Cardiac muscle cell (in vitro differentiated cells and primary cell): ENCODE measurements around the gene PNKD. TPM values are rescaled to one million over a fixed set of nuclear protein-coding genes. Genes with fewer than 3 reads are reported as not detected.
A peak's percentile ranks its signal among the peaks of the same experiment; 100 is the strongest.

Experiments
- DNase-seq, 2 donors: peaks; one replicate each; pipeline versions ENCODE4 v3.0.0 to v3.0.0-alpha.2; 2010 to 2017; ENCODE audit warnings: low read depth in 1 of 2, low spot score in 1 of 2
- H3K27ac ChIP-seq: fragments of 200-600 bp; sonication (generic); 2 replicates; pipeline ENCODE4 v1.5.1; 2016
- H3K27me3 ChIP-seq: fragments of 200-600 bp; sonication (generic); 2 replicates; pipeline ENCODE4 v1.6.0; 2016; ENCODE audit warnings: control low read depth
- H3K36me3 ChIP-seq: fragments of 200-600 bp; sonication (generic); 2 replicates; pipeline ENCODE4 v1.5.1; 2016; ENCODE audit warnings: control low read depth
- H3K4me1 ChIP-seq: fragments of 200-600 bp; sonication (generic); 2 replicates; pipeline ENCODE4 v1.8.1; 2017; ENCODE audit warnings: low read depth, mild to moderate bottlenecking, mixed run types
- H3K4me3 ChIP-seq: fragments of 200-600 bp; sonication (generic); 2 replicates; pipeline ENCODE4 v1.5.1; 2016; ENCODE audit warnings: mild to moderate bottlenecking
- H3K9me3 ChIP-seq: fragments of 200-600 bp; sonication (generic); 2 replicates; pipeline ENCODE4 v1.5.1; 2017; ENCODE audit warnings: low read depth, mild to moderate bottlenecking, control low read depth
- polyA plus RNA-seq: library from polyadenylated mRNA; unstranded; fragments of >200 nt; fragmentation: Nextera tagmentation; extraction: Ambion mirVana; gene quantifications from 2 replicates; pipeline ENCODE4 v1.2.1, GENCODE V29; 2016
- total RNA-seq: library from RNA; depleted of rRNA; stranded (reverse); fragments of >200 nt; gene quantifications from 2 replicates; pipeline ENCODE4 v1.2.3, GENCODE V29; 2016
- TF ChIP-seq, protein P1 (sequence below): IDR thresholded peaks from 2 replicates; pipeline ENCODE4 v1.5.1; 2012; ENCODE audit warnings: low read depth, mild to moderate bottlenecking, low read length

The PNKD gene
- total and polyA plus RNA-seq, 2 experiments from 2014 or later = 103 to 287 TPM

DNA sequence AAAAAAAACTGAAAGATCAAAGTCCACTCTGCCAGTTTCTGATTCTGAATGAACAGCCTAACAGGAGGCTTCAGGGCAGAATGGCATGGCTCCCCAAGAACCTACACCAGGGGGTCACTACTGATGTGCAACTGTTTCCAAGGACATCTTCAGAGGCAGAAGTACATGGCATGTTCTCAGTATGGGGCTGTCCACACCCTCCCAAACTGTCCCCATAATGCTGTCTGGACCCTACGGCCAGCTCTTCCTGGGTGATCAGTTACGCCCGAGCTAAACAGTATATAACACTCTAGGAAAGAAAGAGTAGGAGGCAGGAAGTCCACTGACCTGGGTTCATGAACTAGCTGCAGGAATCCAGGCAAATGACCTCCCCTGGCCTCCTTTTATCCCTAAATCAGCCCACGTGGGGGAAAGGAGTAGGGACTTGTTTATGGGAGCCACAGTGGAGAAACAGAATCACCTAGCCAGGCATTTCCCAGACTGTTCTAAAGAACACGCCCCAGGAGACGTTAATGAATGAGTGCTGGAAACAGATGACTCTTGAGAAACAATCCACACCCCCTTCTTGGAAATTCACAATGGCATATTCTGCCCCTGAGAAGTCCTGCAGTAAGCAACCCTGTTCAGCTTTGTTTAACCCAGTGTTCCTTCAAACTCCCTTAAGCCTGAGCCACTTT is 19.5 kb downstream of the PNKD start:
- Histone ChIP-seq H3K4me1 (peaks cover 26% of the 10 kb centered on the region), H3K27ac (no peak overlapping the region), H3K27me3 (no peaks in the 10 kb centered on the region), H3K36me3 (no peaks in the 10 kb centered on the region), H3K4me3 (no peak overlapping the region), H3K9me3 (no peaks in the 10 kb centered on the region)
- DNase-seq = peak in 1 of 2 donors; percentile 57
- TF ChIP-seq, protein P1, sequence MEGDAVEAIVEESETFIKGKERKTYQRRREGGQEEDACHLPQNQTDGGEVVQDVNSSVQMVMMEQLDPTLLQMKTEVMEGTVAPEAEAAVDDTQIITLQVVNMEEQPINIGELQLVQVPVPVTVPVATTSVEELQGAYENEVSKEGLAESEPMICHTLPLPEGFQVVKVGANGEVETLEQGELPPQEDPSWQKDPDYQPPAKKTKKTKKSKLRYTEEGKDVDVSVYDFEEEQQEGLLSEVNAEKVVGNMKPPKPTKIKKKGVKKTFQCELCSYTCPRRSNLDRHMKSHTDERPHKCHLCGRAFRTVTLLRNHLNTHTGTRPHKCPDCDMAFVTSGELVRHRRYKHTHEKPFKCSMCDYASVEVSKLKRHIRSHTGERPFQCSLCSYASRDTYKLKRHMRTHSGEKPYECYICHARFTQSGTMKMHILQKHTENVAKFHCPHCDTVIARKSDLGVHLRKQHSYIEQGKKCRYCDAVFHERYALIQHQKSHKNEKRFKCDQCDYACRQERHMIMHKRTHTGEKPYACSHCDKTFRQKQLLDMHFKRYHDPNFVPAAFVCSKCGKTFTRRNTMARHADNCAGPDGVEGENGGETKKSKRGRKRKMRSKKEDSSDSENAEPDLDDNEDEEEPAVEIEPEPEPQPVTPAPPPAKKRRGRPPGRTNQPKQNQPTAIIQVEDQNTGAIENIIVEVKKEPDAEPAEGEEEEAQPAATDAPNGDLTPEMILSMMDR = no peak

DNA sequence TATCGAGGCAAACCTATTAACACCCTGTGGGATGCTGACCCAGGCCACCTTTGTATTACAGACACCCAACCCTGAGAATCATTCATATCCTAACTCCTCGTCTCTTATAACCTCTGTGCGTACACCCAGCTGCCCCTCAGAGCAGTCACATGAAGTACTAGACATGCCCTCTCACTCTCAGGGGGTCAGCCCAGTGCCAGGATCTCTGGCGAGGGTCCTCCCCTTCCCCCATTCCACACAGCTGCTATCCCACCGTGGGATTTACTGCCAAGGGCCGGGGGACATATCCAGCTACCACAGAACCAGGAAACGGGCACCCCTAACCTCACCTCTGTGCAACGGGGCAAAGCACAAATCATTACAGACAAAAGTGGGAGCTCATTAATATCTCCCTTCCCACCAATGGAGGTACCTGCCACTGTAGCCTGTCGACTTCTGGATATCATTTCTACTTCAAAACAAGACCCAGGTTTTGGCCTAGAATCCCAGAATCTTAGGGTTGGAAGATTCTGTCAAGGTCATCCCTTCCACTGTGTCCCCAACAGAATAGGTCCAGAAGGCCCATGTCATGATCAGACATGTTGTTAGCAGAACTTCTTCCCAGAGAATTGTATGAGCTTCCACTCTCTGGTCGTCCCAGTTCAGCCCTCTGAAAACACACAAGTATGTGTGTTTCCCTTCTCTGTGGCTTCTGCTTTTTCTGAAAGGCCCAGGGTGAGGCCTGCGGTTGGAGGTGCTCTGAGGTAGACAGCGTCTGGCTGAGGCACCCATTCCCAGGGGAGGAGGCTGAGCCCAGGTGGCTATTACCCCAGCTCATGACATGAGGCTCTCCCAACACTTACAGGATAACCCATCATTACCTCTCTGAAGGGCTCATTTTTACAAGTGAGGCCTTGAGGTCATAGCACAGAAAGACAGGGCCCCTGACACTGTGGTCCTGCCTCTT is 20.3 kb downstream of the PNKD start:
- Histone ChIP-seq H3K4me1 (peaks cover 33% of the 10 kb centered on the region), H3K9me3 (no peaks in the 10 kb centered on the region), H3K4me3 (no peak overlapping the region), H3K27ac (no peak overlapping the region), H3K27me3 (no peaks in the 10 kb centered on the region), H3K36me3 (no peaks in the 10 kb centered on the region)
- TF ChIP-seq, protein P1 = no peak
- DNase-seq = no peak

DNA sequence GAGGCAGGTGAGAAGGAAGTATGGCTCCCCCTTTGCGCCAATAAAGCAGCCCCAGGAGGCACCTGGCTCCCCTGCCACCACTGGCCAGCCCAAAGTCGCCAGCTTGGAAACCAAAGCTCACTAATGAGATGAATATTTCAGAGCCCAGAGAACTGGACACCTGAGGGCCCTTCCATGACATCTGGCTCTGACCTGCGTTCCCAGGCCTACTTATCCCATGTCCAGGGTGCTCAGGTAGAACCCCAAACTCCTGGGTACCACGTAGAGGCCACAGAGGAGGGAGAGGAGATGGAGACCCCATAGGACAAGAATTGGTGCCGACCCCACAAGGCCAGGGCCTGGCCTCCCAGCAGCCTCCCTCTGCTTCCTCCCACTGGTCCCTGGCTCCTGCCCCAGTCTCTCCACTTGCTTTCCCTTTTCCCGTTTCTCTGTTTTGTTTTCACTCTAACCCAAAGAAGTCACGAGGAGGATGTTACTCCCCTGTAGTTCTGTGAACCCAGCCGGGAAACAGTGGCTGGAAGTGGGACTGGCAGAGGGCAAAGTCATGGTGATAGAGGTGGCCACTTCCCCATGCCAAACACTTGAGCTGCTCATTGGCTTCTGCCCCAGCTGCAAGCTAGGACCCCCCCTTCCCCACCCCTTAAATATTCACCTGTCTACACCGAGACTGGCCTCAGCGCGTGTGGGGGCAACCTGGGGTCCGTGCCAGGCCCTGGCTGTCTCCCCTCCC is 21.2 kb downstream of the PNKD start:
- H3K36me3 ChIP-seq = no peaks in the 10 kb centered on the region
- no peaks in the 10 kb centered on the region for H3K9me3 ChIP-seq
- peaks cover 33% of the 10 kb centered on the region for H3K4me1 ChIP-seq
- DNase-seq = peak in 1 of 2 donors; percentile 41
- no peaks in the 10 kb centered on the region for H3K27me3 ChIP-seq
- TF ChIP-seq, protein P1 = no peak
- no peak overlapping the region for H3K27ac ChIP-seq
- H3K4me3 ChIP-seq = peak overlapping the region; percentile 35

DNA sequence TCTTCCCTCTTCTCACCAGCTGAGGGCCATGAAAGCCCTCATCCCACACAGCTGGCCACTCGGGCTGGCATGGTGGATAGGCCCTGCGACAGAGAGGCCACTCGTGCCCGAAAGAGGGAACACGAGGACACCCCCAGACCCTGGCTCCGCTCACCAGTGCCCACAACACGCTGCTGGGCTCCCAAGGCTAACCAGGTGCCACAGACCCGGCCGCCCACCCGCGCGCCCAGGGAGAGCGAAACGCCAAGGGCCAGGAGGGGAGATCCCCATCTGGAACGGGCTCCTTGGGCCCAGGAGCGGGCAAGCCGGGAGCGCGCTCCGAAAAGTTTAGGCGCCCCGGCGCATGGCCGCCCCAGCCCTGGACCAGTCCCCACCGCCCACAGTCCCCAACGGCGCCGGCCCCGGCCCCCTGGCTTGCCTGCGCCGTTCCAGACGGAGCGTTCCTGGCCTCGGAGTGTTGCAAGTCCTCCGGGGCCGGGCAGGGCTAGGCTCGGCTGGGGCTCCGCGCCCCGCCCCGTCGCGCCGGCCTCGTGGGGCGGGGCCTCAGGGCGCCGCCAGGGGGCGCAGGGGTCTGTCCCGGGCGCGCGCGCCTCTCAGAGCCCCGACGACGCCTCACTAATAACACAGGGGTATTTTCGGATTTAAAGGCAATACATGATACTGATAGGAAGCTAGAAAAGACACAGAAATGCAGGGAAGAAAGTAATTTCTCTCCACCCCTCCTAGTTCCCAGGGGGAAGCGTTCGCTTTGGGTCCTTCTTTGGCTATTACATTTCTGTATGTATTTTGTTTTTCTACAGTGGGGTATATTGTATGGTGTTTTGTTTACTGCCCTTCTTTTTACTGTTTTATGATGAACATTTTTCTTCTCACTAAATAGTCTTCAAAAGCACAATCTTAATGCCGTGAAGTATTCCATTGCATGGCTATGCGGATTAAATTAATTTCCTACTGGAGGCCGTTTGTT is 22.0 kb downstream of the PNKD start, which contains the start of gene TMBIM1:
TSS of gene TMBIM1 (minus strand) at position 456 of the 967 bp plus-strand sequence. CDS start 10,362 bp downstream, outside the sequence.
- peak; percentile 81 to 82 for DNase-seq

More for the DNA sequence above, 22.0 kb downstream of the PNKD start, which contains the start of gene TMBIM1:
- no peak within 1 kb of the TSS for H3K27ac ChIP-seq
- H3K9me3 ChIP-seq = no peaks in the 10 kb centered on the region
- peaks cover 26% of the 10 kb centered on the region for H3K4me1 ChIP-seq
- TF ChIP-seq, protein P1 = peak; percentile 56
- no peaks in the 10 kb centered on the region for H3K36me3 ChIP-seq
- H3K27me3 ChIP-seq = no peaks in the 10 kb centered on the region
- H3K4me3 ChIP-seq = peak within 1 kb of the TSS; percentile 35
